Transverse colon (tissue), 1 donor: Measurements from ENCODE around the gene SYNJ2.

ENCODE experiments used
- EP300 ChIP-seq: sonication (generic); formaldehyde crosslinking; IDR thresholded peaks from one replicate; pipeline ENCODE4 v1.6.1; 2017; ENCODE audit warnings: antibody characterized with exemption, low read depth
- POLR2A ChIP-seq: fragments of 450-650 bp; IDR thresholded peaks from one replicate; pipeline ENCODE4 v1.6.1; 2016; ENCODE audit warnings: antibody characterized with exemption, mild to moderate bottlenecking, moderate library complexity

DNA sequence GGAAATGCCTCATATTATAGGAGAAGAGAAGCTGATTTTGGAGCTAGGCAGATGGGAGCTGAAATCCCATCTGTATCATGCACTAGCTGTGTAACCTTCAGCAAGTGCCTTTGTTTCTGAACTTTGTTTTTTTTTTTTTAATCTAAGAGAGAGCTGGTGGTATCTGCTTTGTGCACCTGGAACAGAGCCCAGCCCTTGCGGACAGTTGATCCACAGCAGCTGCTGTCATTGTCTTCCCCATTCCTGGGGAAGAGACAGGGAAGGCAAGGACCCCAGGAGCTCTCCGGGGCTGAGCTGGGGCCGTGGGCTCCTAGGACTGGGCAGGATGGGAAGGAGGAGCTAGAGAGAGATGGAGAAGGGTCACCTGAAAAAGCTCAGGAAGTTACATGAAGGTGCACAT is 92.1 kb downstream of the SYNJ2 start:
- TF ChIP-seq POLR2A, result no peak
- no peak for TF ChIP-seq EP300
